GM12891 (cell line): Measurements from ENCODE around the gene FGF12.

Experiments
- DNase-seq: peaks from one replicate; pipeline ENCODE4 v3.0.0; 2011; ENCODE audit warnings: low spot score; ENCODE audit not compliant: insufficient read length
- FAIRE-seq: peaks from 2 replicates; lab custom pipeline; 2011; peaks lifted over from hg19 to GRCh38; lab: Jason Lieb, UNC
- PAX5 ChIP-seq: IDR thresholded peaks from 2 replicates; pipeline ENCODE4 v1.6.1; 2011; ENCODE audit warnings: low read length, moderate library complexity, mild to moderate bottlenecking; ENCODE audit not compliant: insufficient read depth, severe bottlenecking
- POLR2A ChIP-seq: IDR thresholded peaks from 2 replicates; pipeline ENCODE4 v1.6.1; 2011; ENCODE audit warnings: low read depth, low read length, control low read depth
- POLR2AphosphoS5 ChIP-seq: IDR thresholded peaks from 2 replicates; pipeline ENCODE4 v1.6.1; 2011; ENCODE audit warnings: low read depth, low read length, control low read depth
- POU2F2 ChIP-seq: IDR thresholded peaks from 2 replicates; pipeline ENCODE4 v1.6.1; 2011; ENCODE audit warnings: low read depth, mild to moderate bottlenecking, control low read depth, low read length, moderate library complexity
- SPI1 ChIP-seq: IDR thresholded peaks from 2 replicates; pipeline ENCODE4 v1.6.1; 2011; ENCODE audit warnings: low read depth, low read length, control low read depth
- TAF1 ChIP-seq: IDR thresholded peaks from 2 replicates; pipeline ENCODE4 v1.6.1; 2011; ENCODE audit warnings: low read depth, low read length, control low read depth

The FGF12 gene

GRCh38 chr3:192244591-192244990, 482.8 kb downstream of the FGF12 start:
- TF ChIP-seq POU2F2 (no peak), POLR2AphosphoS5 (no peak), POLR2A (no peak), TAF1 (no peak), PAX5 (no peak), SPI1 (no peak)
- FAIRE-seq, result no peak
- DNase-seq, result no peak

- FAIRE-seq, result no peak
- no peak for DNase-seq
- no peak for TF ChIP-seq POU2F2
- no peak for TF ChIP-seq PAX5
- no peak for TF ChIP-seq POLR2AphosphoS5
- TF ChIP-seq TAF1, result no peak
- TF ChIP-seq POLR2A, result no peak
- TF ChIP-seq SPI1, result no peak
Measured at GRCh38 chr3:192239956-192240355, 487.4 kb downstream of the FGF12 start.

GRCh38 chr3:192237992-192238608, 489.2 kb downstream of the FGF12 start:
- no peak for TF ChIP-seq POLR2A
- TF ChIP-seq SPI1, result no peak
- TF ChIP-seq POLR2AphosphoS5, result no peak
- TF ChIP-seq PAX5, result no peak
- TF ChIP-seq POU2F2, result no peak
- no peak for TF ChIP-seq TAF1
- no peak for FAIRE-seq
- DNase-seq, result no peak

- TF ChIP-seq POLR2AphosphoS5, result no peak
- no peak for TF ChIP-seq TAF1
- no peak for TF ChIP-seq PAX5
- TF ChIP-seq POU2F2, result no peak
- no peak for TF ChIP-seq POLR2A
- no peak for TF ChIP-seq SPI1
- no peak for DNase-seq
- FAIRE-seq, result no peak
Measured at GRCh38 chr3:192229866-192230265, 497.5 kb downstream of the FGF12 start.

GRCh38 chr3:192224634-192225155, 502.6 kb downstream of the FGF12 start:
- FAIRE-seq (no peak), DNase-seq (no peak)
- TF ChIP-seq TAF1 (no peak), PAX5 (no peak), POLR2AphosphoS5 (no peak), POLR2A (no peak), POU2F2 (no peak), SPI1 (no peak)

GRCh38 chr3:192223815-192224214, 503.5 kb downstream of the FGF12 start:
- no peak for TF ChIP-seq SPI1
- TF ChIP-seq POLR2AphosphoS5, result no peak
- TF ChIP-seq POLR2A, result no peak
- no peak for TF ChIP-seq POU2F2
- TF ChIP-seq TAF1, result no peak
- no peak for TF ChIP-seq PAX5
- FAIRE-seq (no peak), DNase-seq (no peak)

- DNase-seq (no peak), FAIRE-seq (no peak)
- TF ChIP-seq POLR2A, result no peak
Measured at GRCh38 chr3:192220915-192221314, 506.4 kb downstream of the FGF12 start.

- DNase-seq (no peak), FAIRE-seq (no peak)
- TF ChIP-seq TAF1, result no peak
- no peak for TF ChIP-seq POU2F2
- no peak for TF ChIP-seq PAX5
- no peak for TF ChIP-seq POLR2A
- no peak for TF ChIP-seq SPI1
- no peak for TF ChIP-seq POLR2AphosphoS5
Measured at GRCh38 chr3:192219926-192220325, 507.4 kb downstream of the FGF12 start.

- DNase-seq (no peak), FAIRE-seq (no peak)
- no peak for TF ChIP-seq POLR2AphosphoS5
Measured at GRCh38 chr3:192216067-192216466, 511.3 kb downstream of the FGF12 start.

- no peak for TF ChIP-seq PAX5
- TF ChIP-seq POU2F2, result no peak
- no peak for TF ChIP-seq SPI1
- TF ChIP-seq TAF1, result no peak
- no peak for TF ChIP-seq POLR2AphosphoS5
- TF ChIP-seq POLR2A, result no peak
Measured at GRCh38 chr3:192212979-192213378, 514.4 kb downstream of the FGF12 start.

More at GRCh38 chr3:192212979-192213378, 514.4 kb downstream of the FGF12 start:
- no peak for DNase-seq
- no peak for FAIRE-seq
